ENCODE data around the gene CXCL11.

DNA sequence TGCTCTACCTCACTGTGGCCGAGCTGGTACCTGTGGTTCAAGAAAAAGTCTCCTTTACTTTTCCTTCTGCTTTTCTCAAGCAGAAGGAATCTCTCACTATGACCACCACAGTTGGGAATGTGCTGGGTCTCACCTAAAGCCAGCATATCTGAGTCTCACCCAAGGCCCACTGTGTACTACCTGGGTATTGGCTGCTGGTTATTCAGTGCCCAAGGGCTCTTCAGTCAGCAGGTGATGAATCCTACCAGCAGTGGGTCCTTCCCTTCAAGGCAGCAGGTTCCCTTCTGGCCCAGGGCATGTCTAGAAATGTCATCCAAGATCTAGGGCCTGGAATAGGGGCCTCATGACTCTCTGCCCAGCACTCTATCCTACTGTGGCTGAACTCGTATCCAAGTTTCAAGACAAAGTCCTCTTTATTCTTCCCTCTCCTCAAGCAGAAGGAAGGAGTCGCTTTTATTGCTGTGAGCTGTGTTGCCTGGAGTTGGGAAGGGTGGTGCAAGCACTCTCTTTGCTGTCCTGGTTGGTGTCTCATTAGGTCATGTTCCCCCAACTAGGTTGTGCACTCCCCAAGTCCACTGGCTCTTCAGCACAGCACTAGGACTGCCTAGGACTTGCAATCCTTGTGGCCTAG lies 18.7 kb downstream of the CXCL11 start:
- TF ChIP-seq FOXP2 (optimal IDR thresholded peaks at IDR 0.05; ENCODE audit: control extremely low read depth, extremely low read length, insufficient read depth) (no peak), POLR2AphosphoS5 (IDR thresholded peaks at IDR 0.05; ENCODE audit: borderline replicate concordance, low read depth, low read length) (no peak)

All from SK-N-MC (cell line).